ENCODE measurements around the gene NEMP1. TPM values are rescaled to one million over a fixed set of nuclear protein-coding genes. Genes with fewer than 3 reads are reported as not detected.

Gene NEMP1
- total and polyA plus RNA-seq, 2 of the 8 experiments (the other 6 are each of a cell fraction or from before 2014, with no cell fraction given): 30.1 to 43.2 TPM

- Histone ChIP-seq H3K23me2 (ENCODE audit: low read depth, low read length) (no peaks in the 10 kb centered on the region), H4K8ac (ENCODE audit: extremely low read depth, insufficient read depth, low read length) (no peak overlapping the region), H4K5ac (ENCODE audit: insufficient read length, low read depth, low read length) (no peak overlapping the region), H2BK15ac (ENCODE audit: low read length) (no peak overlapping the region), H3K14ac (ENCODE audit: insufficient read length) (no peak overlapping the region), H3K4me3 (ENCODE audit: extremely low read depth in 1 of 4, insufficient read depth in 2 of 4, low read depth in 3 of 4, low read length in 4 of 4) (no peak overlapping the region), H3K27ac (ENCODE audit: low read depth, low read length) (no peak overlapping the region), H3K79me2 (ENCODE audit: control insufficient read depth in 1 of 2, insufficient read depth in 2 of 2, low read length in 2 of 2) (no peaks in the 10 kb centered on the region), H3K4me2 (ENCODE audit: insufficient read depth in 1 of 2, low read depth in 2 of 2, low read length in 2 of 2) (no peak overlapping the region), H3K23ac (ENCODE audit: insufficient read length) (no peak overlapping the region), H3K9me3 (ENCODE audit: insufficient read depth in 2 of 2, low read depth in 1 of 2, low read length in 1 of 2) (no peaks in the 10 kb centered on the region), H4K20me1 (replicated peaks in 1 of 2; ENCODE audit: control insufficient read depth in 1 of 2, insufficient read depth in 2 of 2, low read length in 2 of 2) (no peaks in the 10 kb centered on the region), H3K27me3 (replicated peaks in 1 of 4; ENCODE audit: control insufficient read depth in 3 of 4, extremely low read depth in 1 of 4, insufficient read depth in 3 of 4, low read length in 3 of 4) (no peaks in the 10 kb centered on the region), H3K4me1 (replicated peaks in 1 of 4; ENCODE audit: control insufficient read depth in 3 of 4, insufficient read depth in 4 of 4, low read length in 3 of 4) (no peaks in the 10 kb centered on the region), H3K4ac (replicated peaks; ENCODE audit: insufficient read length, low read depth, low read length) (no peak overlapping the region), H2AFZ (ENCODE audit: low read length) (no peak overlapping the region), H3K9ac (replicated peaks in 1 of 4; ENCODE audit: extremely low read depth in 1 of 4, low read depth in 3 of 4, low read length in 3 of 4) (no peak overlapping the region), H2BK120ac (replicated peaks; ENCODE audit: low read depth, low read length) (no peak overlapping the region), H4K91ac (replicated peaks; ENCODE audit: insufficient read length, low read length) (no peak overlapping the region), H2BK5ac (ENCODE audit: low read depth, low read length) (no peak overlapping the region), H2BK12ac (ENCODE audit: low read depth, low read length) (no peak overlapping the region), H3K36me3 (ENCODE audit: control insufficient read depth in 2 of 4, insufficient read depth in 4 of 4, low read length in 3 of 4) (no peaks in the 10 kb centered on the region), H3K79me1 (ENCODE audit: low read depth, low read length) (no peaks in the 10 kb centered on the region), H2BK20ac (ENCODE audit: low read length) (no peak overlapping the region), H2AK5ac (ENCODE audit: low read depth, low read length) (no peak overlapping the region), H3K18ac (ENCODE audit: extremely low read depth, low read length) (no peak overlapping the region), H3K56ac (replicated peaks; ENCODE audit: insufficient read length, low read depth, low read length) (no peak overlapping the region)
- ChIA-PET POLR2A (ENCODE audit: partially characterized antibody) (interaction anchor here (1.3 to 3.5 kb wide), 3 partner anchors 9 to 13 kb away, joined by 3 to 11 read pairs (median 4); no protein-coding TSS in a partner anchor), CTCF (ENCODE audit: partially characterized antibody) (interaction anchor here (0.7 to 7.5 kb wide), 8 partner anchors 8 to 66 kb away, joined by 3 to 77 read pairs (median 4); no protein-coding TSS in a partner anchor)
- TF ChIP-seq GTF2F1 (IDR thresholded peaks at IDR 0.05; ENCODE audit: borderline replicate concordance, low read depth, low read length) (no peak), KDM5A (IDR thresholded peaks at IDR 0.05; ENCODE audit: low read length) (no peak), SAP30 (IDR thresholded peaks at IDR 0.05; ENCODE audit: insufficient read depth, insufficient replicate concordance, low read length) (no peak), HDAC6 (IDR thresholded peaks at IDR 0.05; ENCODE audit: low read depth, low read length) (no peak), YY1 (IDR thresholded peaks at IDR 0.05; ENCODE audit: low read depth, low read length) (no peak), CHD2 (IDR thresholded peaks at IDR 0.05; ENCODE audit: low read length) (no peak), FOSL1 (IDR thresholded peaks at IDR 0.05; ENCODE audit: insufficient read depth, low read depth, low read length) (no peak), EP300 (IDR thresholded peaks at IDR 0.05; ENCODE audit: borderline replicate concordance in 1 of 2, low read depth in 2 of 2, low read length in 2 of 2) (no peak), SP1 (IDR thresholded peaks at IDR 0.05; ENCODE audit: low read depth, low read length) (no peak), MAFK (IDR thresholded peaks at IDR 0.05; ENCODE audit: low read depth, low read length) (no peak), POLR2A (IDR thresholded peaks at IDR 0.05; ENCODE audit: control extremely low read depth in 1 of 2, low read depth in 2 of 2, low read length in 2 of 2) (no peak), RFX5 (IDR thresholded peaks at IDR 0.05; ENCODE audit: borderline replicate concordance, low read depth, low read length) (no peak), CEBPB (IDR thresholded peaks at IDR 0.05; ENCODE audit: low read depth, low read length) (no peak), HDAC2 (IDR thresholded peaks at IDR 0.05; ENCODE audit: borderline replicate concordance in 1 of 2, low read depth in 2 of 2, low read length in 2 of 2) (no peak)
- DNase-seq (ENCODE audit: low read depth in 1 of 2, low spot score in 2 of 2) (no peak), FAIRE-seq (no peak)
- 96% methylated on average over 6 of the region's 6 CpGs; no CpG with 5 or more reads in 1 of the 2 experiments for WGBS, 2 experiments (ENCODE audit: extremely low coverage in 1 of 2, insufficient coverage in 1 of 2, insufficient read length in 1 of 2, insufficient replicate concordance in 2 of 2, low coverage in 1 of 2, low lambda C conversion rate in 2 of 2, missing lambda C conversion rate in 1 of 2)
Measured at GRCh38 chr12:57046086-57046791, 32.4 kb downstream of the NEMP1 start.
